ENCODE measurements around the gene TCF12. TPM values are rescaled to one million over a fixed set of nuclear protein-coding genes. Genes with fewer than 3 reads are reported as not detected.

Gene TCF12
- total and polyA plus RNA-seq, 2 of the 8 experiments (the other 6 are each of a cell fraction or from before 2014, with no cell fraction given): 85.8 to 101 TPM

GRCh38 chr15:56886932-56887781, 31.3 kb upstream of the TCF12 start:
- peak; percentile 68 to 90 for DNase-seq (ENCODE audit: low read depth in 1 of 2, low spot score in 2 of 2)
- H3K14ac ChIP-seq (ENCODE audit: insufficient read length): no peak overlapping the region
- TF ChIP-seq HDAC6 (IDR thresholded peaks at IDR 0.05; ENCODE audit: low read depth, low read length): no peak
- no peak; the same call in 1 of the 2 replicates for TF ChIP-seq SP1 (IDR thresholded peaks at IDR 0.05; ENCODE audit: low read depth, low read length)
- TF ChIP-seq EGR1 (IDR thresholded peaks at IDR 0.05; ENCODE audit: borderline replicate concordance, low read depth, low read length): peak; percentile 50; the same call in 1 of the 2 replicates
- TF ChIP-seq GTF2F1 (IDR thresholded peaks at IDR 0.05; ENCODE audit: borderline replicate concordance, low read depth, low read length): peak; percentile 12; the same call in 1 of the 2 replicates
- TF ChIP-seq KDM5A (IDR thresholded peaks at IDR 0.05; ENCODE audit: low read length): no peak
- peak; percentile 33; the same call in 1 of the 2 replicates for TF ChIP-seq JUND (IDR thresholded peaks at IDR 0.05; ENCODE audit: low read length)
- TF ChIP-seq BACH1 (IDR thresholded peaks at IDR 0.05; ENCODE audit: low read length): peak; percentile 63; the same call in 1 of the 2 replicates
- TF ChIP-seq SIRT6 (IDR thresholded peaks at IDR 0.05; ENCODE audit: low read length): no peak
- no peak for TF ChIP-seq ZNF274 (IDR thresholded peaks at IDR 0.05; ENCODE audit: borderline replicate concordance, extremely low read depth, low read length)
- TF ChIP-seq POU5F1 (IDR thresholded peaks at IDR 0.05; ENCODE audit: low read depth, low read length): no peak
- TF ChIP-seq NRF1 (IDR thresholded peaks at IDR 0.05; ENCODE audit: low read depth, low read length): 0 out of 2 replicates have a peak, but pooled peaks have one; percentile 10
- peak; percentile 54 for TF ChIP-seq KDM4A (IDR thresholded peaks at IDR 0.05; ENCODE audit: low read depth, low read length, severe bottlenecking)

More at GRCh38 chr15:56886932-56887781, 31.3 kb upstream of the TCF12 start:
- Histone ChIP-seq H3K9me3 (ENCODE audit: insufficient read depth in 2 of 2, low read depth in 1 of 2, low read length in 1 of 2) (no peaks in the 10 kb centered on the region), H3K36me3 (ENCODE audit: control insufficient read depth in 2 of 4, insufficient read depth in 4 of 4, low read length in 3 of 4) (no peaks in the 10 kb centered on the region; a peak in 1 of 8 replicates), H3K23ac (ENCODE audit: insufficient read length) (no peak overlapping the region), H2AK5ac (ENCODE audit: low read depth, low read length) (no peak overlapping the region), H2AFZ (ENCODE audit: low read length) (peak overlapping the region; percentile 82), H4K8ac (ENCODE audit: extremely low read depth, insufficient read depth, low read length) (peak overlapping the region; percentile 76; the same call in 1 of the 2 replicates), H3K9ac (replicated peaks in 1 of 4; ENCODE audit: extremely low read depth in 1 of 4, low read depth in 3 of 4, low read length in 3 of 4) (peak overlapping the region; percentile 52 to 71 (median 66)), H2BK120ac (replicated peaks; ENCODE audit: low read depth, low read length) (no peak overlapping the region), H3K4me1 (replicated peaks in 1 of 4; ENCODE audit: control insufficient read depth in 3 of 4, insufficient read depth in 4 of 4, low read length in 3 of 4) (peaks cover 0 to 7% (median 5%) of the 10 kb centered on the region in 4 experiments; a peak in 4 of 7 replicates), H3K23me2 (ENCODE audit: low read depth, low read length) (peaks cover 8% of the 10 kb centered on the region), H2BK20ac (ENCODE audit: low read length) (no peak overlapping the region), H4K5ac (ENCODE audit: insufficient read length, low read depth, low read length) (peak overlapping the region; percentile 46), H4K20me1 (replicated peaks in 1 of 2; ENCODE audit: control insufficient read depth in 1 of 2, insufficient read depth in 2 of 2, low read length in 2 of 2) (no peaks in the 10 kb centered on the region), H3K27me3 (replicated peaks in 1 of 4; ENCODE audit: control insufficient read depth in 3 of 4, extremely low read depth in 1 of 4, insufficient read depth in 3 of 4, low read length in 3 of 4) (peaks cover 0 to under 1% (median 0%) of the 10 kb centered on the region in 4 experiments; a peak in 2 of 7 replicates), H3K4me2 (ENCODE audit: insufficient read depth in 1 of 2, low read depth in 2 of 2, low read length in 2 of 2) (peak overlapping the region; percentile 75 to 93), H3K4me3 (ENCODE audit: extremely low read depth in 1 of 4, insufficient read depth in 2 of 4, low read depth in 3 of 4, low read length in 4 of 4) (peak overlapping the region; percentile 61 to 71 (median 66)), H2BK5ac (ENCODE audit: low read depth, low read length) (peak overlapping the region; percentile 79), H3K4ac (replicated peaks; ENCODE audit: insufficient read length, low read depth, low read length) (no peak overlapping the region), H4K91ac (replicated peaks; ENCODE audit: insufficient read length, low read length) (peak overlapping the region; percentile 58), H2BK12ac (ENCODE audit: low read depth, low read length) (no peak overlapping the region), H3K18ac (ENCODE audit: extremely low read depth, low read length) (peak overlapping the region; percentile 73), H3K79me2 (ENCODE audit: control insufficient read depth in 1 of 2, insufficient read depth in 2 of 2, low read length in 2 of 2) (no peaks in the 10 kb centered on the region), H3K27ac (ENCODE audit: low read depth, low read length) (peak overlapping the region; percentile 62), H3K79me1 (ENCODE audit: low read depth, low read length) (no peaks in the 10 kb centered on the region), H2BK15ac (ENCODE audit: low read length) (no peak overlapping the region), H3K56ac (replicated peaks; ENCODE audit: insufficient read length, low read depth, low read length) (peak overlapping the region; percentile 2)
- WGBS, 2 experiments (ENCODE audit: extremely low coverage in 1 of 2, insufficient coverage in 1 of 2, insufficient read length in 1 of 2, insufficient replicate concordance in 2 of 2, low coverage in 1 of 2, low lambda C conversion rate in 2 of 2, missing lambda C conversion rate in 1 of 2): 1% methylated on average over 65 of the region's 78 CpGs; no CpG with 5 or more reads in 1 of the 2 experiments
- CTCF ChIA-PET (ENCODE audit: partially characterized antibody): interaction anchor here (0.9 kb wide), 1 partner anchor 396 kb away, joined by 3 read pairs; no protein-coding TSS in a partner anchor
- POLR2A ChIA-PET (ENCODE audit: partially characterized antibody): interaction anchor here (0.7 to 3.1 kb wide), 4 partner anchors 10 to 48 kb away, joined by 3 to 69 read pairs (median 3); partner anchors contain the start of gene TCF12
- no peak for FAIRE-seq
